Stimulated activated memory B cell treated with anti-CD40 and anti-IgM and Interleukin-4, amounts not matched to agents 10 μg/mL and 1 μg/mL and 100 μg/mL, for 72 hours (primary cell): ENCODE measurements around the gene SYCN.
A peak's percentile ranks its signal among the peaks of the same experiment; 100 is the strongest.

ENCODE experiments used
- ATAC-seq: fragments of 150-1000 bp; cut with Tn5 transposase; 2 replicates; pipeline ENCODE4 v1.10.0; 2021
- H3K27ac Mint-ChIP-seq: one replicate; pipeline ENCODE4 v1.8.0; 2022; ENCODE audit warnings: mild to moderate bottlenecking, mixed read lengths
- H3K27me3 Mint-ChIP-seq: one replicate; pipeline ENCODE4 v1.8.0; 2022; ENCODE audit warnings: mixed read lengths
- H3K36me3 Mint-ChIP-seq: one replicate; pipeline ENCODE4 v1.8.0; 2022; ENCODE audit warnings: mixed read lengths
- H3K4me1 Mint-ChIP-seq: one replicate; pipeline ENCODE4 v1.8.0; 2022; ENCODE audit warnings: mixed read lengths
- H3K4me3 Mint-ChIP-seq: one replicate; pipeline ENCODE4 v1.8.0; 2022; ENCODE audit warnings: mild to moderate bottlenecking, moderate library complexity, mixed read lengths
- H3K9me3 Mint-ChIP-seq: one replicate; pipeline ENCODE4 v1.8.0; 2022; ENCODE audit warnings: mixed read lengths

Gene SYCN

GRCh38 chr19:39160889-39161672, 43.0 kb downstream of the SYCN start:
- peaks cover 40% of the 10 kb centered on the region for H3K4me1 Mint-ChIP-seq
- H3K36me3 Mint-ChIP-seq, result peaks cover 5% of the 10 kb centered on the region
- H3K4me3 Mint-ChIP-seq, result no peak overlapping the region
- H3K27ac Mint-ChIP-seq, result no peak overlapping the region
- no peaks in the 10 kb centered on the region for H3K27me3 Mint-ChIP-seq
- H3K9me3 Mint-ChIP-seq, result no peaks in the 10 kb centered on the region
- ATAC-seq, result no peak

- H3K4me1 Mint-ChIP-seq, result peaks cover 40% of the 10 kb centered on the region
- H3K4me3 Mint-ChIP-seq, result no peak overlapping the region
- H3K27ac Mint-ChIP-seq, result no peak overlapping the region
- H3K36me3 Mint-ChIP-seq, result peaks cover 5% of the 10 kb centered on the region
- no peaks in the 10 kb centered on the region for H3K9me3 Mint-ChIP-seq
- ATAC-seq, result no peak
- H3K27me3 Mint-ChIP-seq, result no peaks in the 10 kb centered on the region
Observed at GRCh38 chr19:39160523-39160861, 43.6 kb downstream of the SYCN start.

- H3K27ac Mint-ChIP-seq, result no peak overlapping the region
- H3K9me3 Mint-ChIP-seq, result no peaks in the 10 kb centered on the region
- H3K4me1 Mint-ChIP-seq, result peaks cover 42% of the 10 kb centered on the region
Observed at GRCh38 chr19:39158646-39159260, 45.3 kb downstream of the SYCN start.

GRCh38 chr19:39157997-39158389, 46.1 kb downstream of the SYCN start:
- Mint-ChIP-seq H3K27ac (no peak overlapping the region), H3K4me3 (no peak overlapping the region), H3K27me3 (no peaks in the 10 kb centered on the region), H3K4me1 (peaks cover 43% of the 10 kb centered on the region), H3K9me3 (no peaks in the 10 kb centered on the region), H3K36me3 (peaks cover 13% of the 10 kb centered on the region)
- ATAC-seq, result no peak

More at GRCh38 chr19:39158646-39159260, 45.3 kb downstream of the SYCN start:
- ATAC-seq, result no peak
- Mint-ChIP-seq H3K27me3 (no peaks in the 10 kb centered on the region), H3K4me3 (no peak overlapping the region), H3K36me3 (peaks cover 10% of the 10 kb centered on the region)

GRCh38 chr19:39157275-39157996, 46.6 kb downstream of the SYCN start:
- H3K4me3 Mint-ChIP-seq, result no peak overlapping the region

GRCh38 chr19:39156326-39157230, 47.5 kb downstream of the SYCN start:
- Mint-ChIP-seq H3K36me3 (peaks cover 13% of the 10 kb centered on the region), H3K4me3 (no peak overlapping the region), H3K27ac (no peak overlapping the region), H3K9me3 (no peaks in the 10 kb centered on the region), H3K27me3 (no peaks in the 10 kb centered on the region), H3K4me1 (peaks cover 32% of the 10 kb centered on the region)
- no peak for ATAC-seq

More at GRCh38 chr19:39157275-39157996, 46.6 kb downstream of the SYCN start:
- no peak for ATAC-seq
- no peak overlapping the region for H3K27ac Mint-ChIP-seq
- no peaks in the 10 kb centered on the region for H3K9me3 Mint-ChIP-seq
- H3K4me1 Mint-ChIP-seq, result peaks cover 38% of the 10 kb centered on the region
- H3K27me3 Mint-ChIP-seq, result no peaks in the 10 kb centered on the region
- peaks cover 13% of the 10 kb centered on the region for H3K36me3 Mint-ChIP-seq

- no peak overlapping the region for H3K4me3 Mint-ChIP-seq
- no peak overlapping the region for H3K27ac Mint-ChIP-seq
- no peaks in the 10 kb centered on the region for H3K27me3 Mint-ChIP-seq
- no peak for ATAC-seq
- H3K9me3 Mint-ChIP-seq, result no peaks in the 10 kb centered on the region
- H3K36me3 Mint-ChIP-seq, result peaks cover 13% of the 10 kb centered on the region
- H3K4me1 Mint-ChIP-seq, result peaks cover 34% of the 10 kb centered on the region
Observed at GRCh38 chr19:39155741-39156140, 48.3 kb downstream of the SYCN start.

- Mint-ChIP-seq H3K9me3 (no peaks in the 10 kb centered on the region), H3K27me3 (no peaks in the 10 kb centered on the region)
- ATAC-seq, result peak; percentile 31
Observed at GRCh38 chr19:39155114-39155700, 48.9 kb downstream of the SYCN start.

GRCh38 chr19:39154629-39155100, 49.4 kb downstream of the SYCN start:
- peaks cover 37% of the 10 kb centered on the region for H3K4me1 Mint-ChIP-seq
- H3K36me3 Mint-ChIP-seq, result peaks cover 13% of the 10 kb centered on the region
- H3K4me3 Mint-ChIP-seq, result no peak overlapping the region
- H3K27ac Mint-ChIP-seq, result no peak overlapping the region
- ATAC-seq, result no peak
- H3K9me3 Mint-ChIP-seq, result no peaks in the 10 kb centered on the region
- no peaks in the 10 kb centered on the region for H3K27me3 Mint-ChIP-seq

More at GRCh38 chr19:39155114-39155700, 48.9 kb downstream of the SYCN start:
- H3K4me3 Mint-ChIP-seq, result no peak overlapping the region
- H3K27ac Mint-ChIP-seq, result no peak overlapping the region
- peaks cover 37% of the 10 kb centered on the region for H3K4me1 Mint-ChIP-seq
- peaks cover 13% of the 10 kb centered on the region for H3K36me3 Mint-ChIP-seq

- Mint-ChIP-seq H3K36me3 (peaks cover 12% of the 10 kb centered on the region), H3K4me3 (no peak overlapping the region)
- ATAC-seq, result no peak
Observed at GRCh38 chr19:39154100-39154628, 49.9 kb downstream of the SYCN start.

More at GRCh38 chr19:39154100-39154628, 49.9 kb downstream of the SYCN start:
- Mint-ChIP-seq H3K9me3 (no peaks in the 10 kb centered on the region), H3K4me1 (peaks cover 32% of the 10 kb centered on the region), H3K27me3 (no peaks in the 10 kb centered on the region), H3K27ac (no peak overlapping the region)
